GM18867 (cell line): Measurements from ENCODE around the gene USP44.
A peak's percentile ranks its signal among the peaks of the same experiment; 100 is the strongest.
"Not testable (repeated sequence)": the region's sequence is repeated elsewhere in the genome, so short reads cannot be mapped to it uniquely, and the experiment has no call there.

Source experiments
- ATAC-seq: cut with Tn5 transposase; IDR thresholded peaks from one replicate; pipeline ENCODE4 v1.9.1; 2021; ENCODE audit warnings: mild to moderate bottlenecking, moderate library complexity; ENCODE audit not compliant: unreplicated experiment

Gene USP44

DNA sequence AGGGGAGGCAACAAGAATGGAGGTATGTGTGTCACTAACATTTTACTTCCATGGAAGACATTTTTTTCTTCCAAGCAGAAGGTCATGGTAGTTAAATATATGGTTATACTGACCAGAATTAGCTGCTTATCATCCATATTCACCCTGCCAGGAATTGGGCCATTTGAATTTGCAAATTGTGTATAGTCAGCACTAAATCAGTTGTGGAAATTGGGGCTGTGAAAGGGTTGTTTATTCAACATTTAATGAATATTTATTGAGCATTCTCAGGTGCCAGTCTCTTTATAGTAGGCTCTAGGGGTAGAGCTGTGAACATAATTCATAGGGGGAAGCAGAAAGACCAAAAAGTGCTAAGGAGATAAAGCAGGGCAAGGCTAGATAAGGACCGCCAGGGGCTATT, 39.3 kb downstream of the USP44 start:
- no peak for ATAC-seq

DNA sequence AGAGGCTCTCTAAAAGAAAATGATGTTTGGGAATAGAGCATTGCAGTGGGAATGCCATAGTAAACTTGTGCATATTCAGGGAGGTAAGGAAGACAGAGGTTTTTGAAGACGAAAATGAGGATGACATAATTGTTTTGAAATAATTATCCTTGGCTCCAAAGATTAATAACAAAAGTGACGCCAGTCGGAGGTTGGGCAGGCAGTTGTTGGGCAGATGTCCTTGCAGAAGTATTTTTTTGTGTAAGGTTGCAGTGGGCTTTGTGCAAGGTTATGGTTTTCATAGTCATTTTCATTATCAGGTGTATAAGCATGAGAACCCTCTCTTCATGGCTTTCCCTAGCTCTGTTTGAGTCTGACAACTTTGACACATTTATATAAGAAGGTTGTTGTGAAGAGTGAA, 42.0 kb downstream of the USP44 start:
- no peak for ATAC-seq

DNA sequence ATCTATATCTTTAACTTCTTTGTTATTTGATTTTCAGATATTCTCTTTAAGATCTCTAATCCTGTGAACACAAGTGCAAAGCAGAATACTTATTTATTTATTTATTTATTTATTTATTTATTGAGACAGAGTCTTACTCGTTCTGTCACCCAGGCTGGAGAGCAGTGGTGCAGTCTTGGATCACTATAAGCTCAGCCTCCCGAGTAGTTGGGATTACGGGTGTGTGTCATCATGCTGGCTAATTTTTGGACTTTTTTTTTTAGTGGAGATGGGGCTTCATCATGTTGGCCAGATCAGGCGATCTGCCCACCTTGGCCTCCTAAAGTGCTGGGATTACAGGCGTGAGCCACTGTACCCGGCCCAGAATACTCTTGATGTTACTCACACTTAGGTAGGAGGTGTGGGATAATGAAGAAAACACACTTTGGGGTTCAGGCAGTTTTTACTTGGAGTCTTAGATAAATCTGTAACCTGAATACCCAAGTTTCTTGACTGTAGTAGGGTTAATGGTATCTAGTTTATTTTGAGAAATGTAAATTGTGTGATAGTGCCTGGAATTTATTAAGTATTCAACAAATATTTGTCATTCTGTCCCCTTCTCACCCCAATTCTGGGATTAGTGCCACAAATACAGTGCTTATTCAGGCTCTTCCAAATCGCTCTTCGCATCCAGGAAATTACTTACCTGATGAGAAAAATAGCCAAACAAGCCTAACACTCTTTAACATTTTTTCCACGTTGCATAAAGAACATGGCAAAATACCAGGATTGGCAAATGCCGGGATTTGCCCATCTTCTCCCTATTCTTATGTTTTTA, 44.4 kb downstream of the USP44 start:
- no peak for ATAC-seq

DNA sequence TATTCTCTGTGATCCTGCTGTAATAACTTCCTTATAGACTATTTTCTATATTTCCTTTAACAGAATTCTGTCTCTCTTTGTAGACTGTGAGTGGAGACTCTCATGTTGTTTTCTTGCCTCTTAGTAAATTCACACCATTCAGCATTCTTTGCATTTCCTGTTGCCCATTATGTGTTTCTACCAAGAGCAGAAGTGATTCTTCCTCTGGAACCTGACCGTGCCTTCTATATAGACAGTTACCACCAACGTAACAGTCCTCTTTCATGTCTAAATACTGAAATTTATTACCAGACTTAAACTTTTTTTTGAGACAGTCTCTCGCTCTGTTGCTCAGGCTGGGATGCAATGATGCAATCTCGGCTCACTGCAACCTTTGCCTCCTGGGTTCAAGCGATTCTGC, 46.2 kb downstream of the USP44 start:
- ATAC-seq: no peak

DNA sequence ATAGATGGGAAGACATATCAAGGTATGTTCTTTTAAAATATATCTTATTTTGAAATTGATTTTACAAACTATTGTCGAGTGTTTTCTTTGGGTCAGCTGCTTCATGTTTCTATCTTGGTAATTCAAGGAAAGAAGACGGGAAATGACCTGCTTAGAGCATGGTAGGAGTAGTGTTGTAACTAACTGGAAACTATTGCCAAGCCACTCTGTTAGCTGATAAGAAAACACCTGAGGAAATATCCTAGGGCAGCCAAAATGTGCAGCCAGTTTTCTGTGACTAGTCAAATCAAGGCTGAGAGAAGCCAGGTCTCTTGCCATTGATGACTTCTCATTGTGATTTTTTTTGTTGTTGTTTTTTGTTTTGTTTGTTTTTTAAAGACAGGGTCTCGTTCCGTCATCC, 47.1 kb downstream of the USP44 start:
- no peak for ATAC-seq

DNA sequence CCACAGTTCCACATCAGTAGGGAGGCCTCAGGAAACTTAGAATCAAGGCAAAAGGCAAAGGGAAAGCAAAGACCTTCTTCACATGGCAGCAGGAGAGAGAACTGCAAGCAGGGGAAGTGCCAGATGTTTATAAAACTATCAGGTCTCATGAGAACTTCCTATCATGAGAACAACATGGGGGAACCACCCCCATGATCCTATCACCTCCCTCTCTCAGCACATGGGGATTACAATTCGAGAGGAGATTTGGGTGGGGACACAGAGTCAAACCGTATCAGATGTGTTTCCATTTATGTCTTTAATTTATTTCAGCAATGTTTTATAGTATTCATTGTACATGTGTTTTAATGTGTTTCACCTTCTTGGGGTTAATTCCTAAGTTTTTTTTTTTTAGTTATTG, 51.5 kb downstream of the USP44 start:
- no peak for ATAC-seq

DNA sequence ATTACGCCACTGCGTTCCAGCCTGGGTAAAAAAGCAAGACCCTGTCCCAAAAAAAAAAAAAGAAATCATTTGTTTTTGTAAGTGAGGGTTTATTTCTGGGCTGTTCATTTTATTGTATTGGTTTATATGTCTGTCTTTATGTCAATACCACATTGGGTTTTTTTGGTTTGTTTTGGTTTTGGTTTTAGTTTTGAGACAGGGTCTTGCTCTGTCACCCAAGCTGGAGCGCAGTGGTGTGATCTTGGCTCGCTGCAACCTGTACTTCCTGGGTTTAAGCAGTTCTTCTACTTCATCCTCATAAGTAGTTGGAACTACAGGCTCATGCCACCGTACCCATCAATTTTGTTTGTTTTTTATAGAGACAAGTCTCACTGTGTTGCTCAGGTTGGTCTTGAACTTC, 52.3 kb downstream of the USP44 start:
- no peak for ATAC-seq

DNA sequence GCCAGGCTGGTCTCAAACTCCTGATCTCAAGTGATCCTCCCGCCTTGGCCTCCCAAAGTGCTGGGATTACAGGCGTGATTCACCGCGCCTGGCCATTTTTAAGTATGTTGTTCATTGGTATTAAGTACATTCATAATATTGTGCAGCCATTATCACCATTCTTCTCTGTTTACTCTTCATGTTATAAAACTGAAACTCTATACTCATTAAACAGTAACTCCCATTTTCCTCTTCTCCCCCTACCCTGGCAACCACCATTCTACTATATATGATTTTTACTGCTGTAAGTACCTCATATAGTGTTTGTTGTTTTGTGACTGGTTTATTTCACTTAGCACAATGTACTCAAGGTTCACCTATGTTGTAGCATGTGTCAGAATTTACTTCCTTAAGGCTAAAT, 54.2 kb downstream of the USP44 start:
- ATAC-seq: no peak

DNA sequence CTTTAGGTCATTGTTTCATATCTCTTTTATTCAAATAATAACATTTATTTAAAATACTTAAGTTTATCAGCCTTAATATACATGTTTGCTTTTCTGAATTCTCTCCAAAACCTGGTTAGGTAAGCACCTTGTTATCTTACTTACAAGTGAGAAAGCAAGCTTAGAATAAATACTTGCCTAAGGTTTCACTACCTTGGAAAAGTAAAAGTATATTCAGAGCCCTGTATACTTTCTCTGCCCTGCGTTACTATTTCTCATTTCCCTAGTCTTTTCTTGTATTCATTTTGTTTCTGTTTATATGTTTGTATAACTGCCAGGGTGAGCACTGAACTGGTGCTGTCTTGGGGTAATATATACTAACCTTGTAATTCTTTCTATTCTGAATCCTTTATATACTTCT, 55.8 kb downstream of the USP44 start:
- no peak for ATAC-seq

DNA sequence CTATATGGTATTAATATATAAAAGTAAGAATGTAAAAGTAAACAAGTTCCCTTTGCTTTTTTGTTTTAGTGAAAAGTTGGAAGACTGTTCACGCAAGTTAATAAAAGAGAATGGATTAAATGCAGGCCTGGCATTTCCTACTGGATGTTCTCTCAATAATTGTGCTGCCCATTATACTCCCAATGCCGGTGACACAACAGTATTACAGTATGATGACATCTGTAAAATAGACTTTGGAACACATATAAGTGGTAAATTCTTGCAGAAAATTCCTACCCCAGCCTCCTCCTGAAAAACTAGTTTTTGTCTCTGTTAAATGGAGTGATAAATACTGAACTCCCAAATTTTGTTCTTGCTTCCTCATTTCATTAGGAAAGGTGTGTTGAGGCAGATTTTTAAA, 56.4 kb downstream of the USP44 start:
- ATAC-seq: no peak

DNA sequence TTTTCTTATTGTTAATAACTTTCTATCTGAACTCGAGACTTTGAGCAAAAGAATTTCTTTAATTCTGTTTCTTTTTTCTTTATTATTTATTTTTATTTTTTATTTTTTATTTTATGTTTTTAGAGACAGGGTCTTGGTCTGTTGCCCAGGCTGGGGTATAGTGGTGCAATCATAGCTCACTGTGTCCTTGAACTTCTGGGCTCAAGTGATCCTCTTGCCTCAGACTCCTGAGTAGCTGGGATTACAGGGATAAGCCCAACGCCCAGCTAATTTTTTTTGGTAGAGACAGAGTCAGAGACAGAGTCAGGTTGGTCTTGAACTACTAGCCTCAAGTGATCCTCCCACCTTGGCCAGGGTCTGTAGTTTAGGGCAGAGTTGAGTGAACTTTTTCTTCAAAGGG, 58.8 kb downstream of the USP44 start:
- ATAC-seq: no peak

DNA sequence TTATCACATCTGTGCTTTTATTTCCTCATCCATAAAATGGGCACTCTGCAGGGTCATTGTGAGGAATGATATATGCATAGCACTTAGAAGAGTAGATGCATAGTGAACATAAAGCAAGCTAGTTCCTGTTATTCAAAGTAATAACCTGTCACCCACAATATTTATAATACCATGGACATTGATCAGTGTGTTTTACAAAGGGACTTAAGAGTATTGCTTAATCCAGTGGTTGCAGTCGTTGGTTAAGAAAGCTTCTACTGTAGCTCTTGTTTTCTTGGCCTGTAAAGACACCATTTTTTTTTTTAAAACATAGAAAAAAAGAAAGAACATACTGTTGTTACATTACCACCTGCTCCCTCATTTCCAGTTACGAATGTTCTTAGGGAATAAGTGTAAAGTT, 64.3 kb downstream of the USP44 start:
- ATAC-seq: no peak

DNA sequence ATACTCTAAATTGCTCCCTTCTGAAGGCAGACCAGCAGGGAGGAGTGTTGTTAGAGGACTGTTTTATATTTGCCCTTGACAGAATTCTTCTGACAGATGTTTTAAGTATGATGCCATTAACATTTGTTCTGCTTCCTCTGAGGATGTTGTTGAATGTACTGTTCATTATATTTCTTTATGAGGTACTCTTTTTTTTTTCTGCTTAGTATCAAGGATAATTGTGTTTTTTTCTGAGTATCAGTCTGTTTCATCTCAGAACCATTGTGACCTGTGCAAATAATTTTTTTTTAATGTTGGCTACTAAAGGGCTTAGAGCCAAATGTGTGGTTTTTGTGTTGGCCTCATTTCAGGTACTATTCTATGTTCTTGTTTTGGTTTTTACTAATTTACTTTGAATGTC, 66.8 kb downstream of the USP44 start:
- no peak for ATAC-seq

DNA sequence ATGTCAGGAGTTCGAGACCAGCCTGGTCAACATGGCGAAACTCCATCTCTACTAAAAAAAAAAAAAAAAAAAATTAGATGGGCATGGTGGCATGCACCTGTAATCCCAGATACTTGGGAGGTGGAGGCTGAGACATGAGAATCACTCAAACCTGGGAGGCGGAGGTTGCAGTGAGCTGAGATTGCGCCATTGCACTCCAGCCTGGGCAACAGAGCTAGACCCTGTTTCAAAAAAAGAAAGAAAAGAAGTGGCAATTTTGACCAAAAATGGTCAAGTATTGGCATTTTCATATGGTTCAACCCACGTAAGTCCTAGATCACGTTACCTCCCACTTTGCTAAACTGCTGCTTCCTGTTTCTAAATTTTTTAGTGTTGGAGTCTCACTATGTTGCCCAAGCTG, 68.7 kb downstream of the USP44 start:
- ATAC-seq: not testable (repeated sequence)

DNA sequence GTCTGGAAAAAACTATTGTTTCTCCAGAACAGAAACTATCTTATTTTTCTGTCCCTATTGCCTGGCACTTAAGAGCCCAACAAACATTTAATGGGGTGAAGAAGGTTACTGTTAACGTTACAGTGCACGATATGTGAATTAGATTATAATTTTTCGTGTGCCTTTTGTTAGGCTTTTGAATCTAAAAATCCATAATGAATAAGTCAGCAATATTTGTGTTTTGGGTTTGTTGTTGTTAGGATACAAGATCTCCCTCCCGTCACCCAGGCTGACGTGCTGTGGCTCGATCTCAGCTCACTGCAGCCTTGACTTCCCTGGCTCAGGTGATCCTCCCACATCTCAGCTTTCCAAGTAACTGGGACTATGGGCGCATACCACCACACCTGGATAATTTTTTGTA, 69.4 kb downstream of the USP44 start:
- no peak for ATAC-seq

DNA sequence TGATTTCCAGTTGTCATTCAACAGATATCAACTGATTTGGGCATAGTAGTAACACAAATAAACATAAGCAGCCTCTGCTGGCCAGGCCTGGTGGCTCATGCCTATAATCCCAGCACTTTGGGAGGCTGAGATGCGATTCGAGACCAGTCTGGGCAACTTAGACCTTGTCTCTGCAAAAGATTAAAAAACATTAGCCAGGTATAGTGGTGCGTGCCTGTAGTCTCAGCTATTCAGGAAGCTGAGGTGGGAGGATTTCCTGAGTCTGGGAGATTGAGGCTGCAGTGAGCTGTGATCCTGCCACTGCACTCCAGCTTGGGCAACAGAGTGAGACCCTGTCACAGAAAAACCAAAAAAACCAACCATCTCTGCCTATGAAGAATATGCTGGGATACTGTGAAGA, 70.2 kb downstream of the USP44 start:
- ATAC-seq: no peak

DNA sequence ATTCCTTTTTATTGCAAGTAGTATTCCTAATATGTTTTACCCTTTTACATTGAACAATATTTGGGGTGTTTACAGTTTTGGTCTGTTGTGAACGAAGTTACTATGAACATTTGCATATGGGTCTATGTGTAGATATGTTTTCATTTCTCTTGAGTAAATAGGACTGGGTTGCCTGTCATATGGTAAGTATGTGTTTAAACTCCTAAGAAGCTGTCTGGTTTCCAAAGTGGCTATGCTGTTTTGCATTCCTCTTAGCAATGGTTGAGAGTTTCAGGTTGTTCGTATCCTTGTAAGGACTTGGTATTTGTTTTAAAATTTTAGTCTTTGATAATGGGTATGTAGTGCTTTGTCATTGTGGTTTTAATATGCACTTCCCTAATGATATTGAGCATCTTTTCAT, 71.0 kb downstream of the USP44 start:
- peak; percentile 67 for ATAC-seq

DNA sequence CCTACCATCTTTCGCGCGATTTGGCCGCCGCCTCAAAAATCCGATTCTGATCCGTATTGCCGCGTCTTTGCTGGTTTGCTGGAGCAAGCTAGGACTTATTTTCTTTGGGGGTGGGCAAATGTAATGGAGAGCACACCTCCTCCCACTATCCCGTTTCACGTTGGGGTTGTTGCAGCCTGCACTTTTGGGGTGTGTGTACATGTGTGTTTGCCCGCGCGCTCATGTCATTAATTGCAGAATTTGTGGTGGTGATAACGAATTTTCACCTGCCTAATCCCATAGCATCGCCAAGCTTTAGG, 76.7 kb downstream of the USP44 start:
- ATAC-seq: no peak

DNA sequence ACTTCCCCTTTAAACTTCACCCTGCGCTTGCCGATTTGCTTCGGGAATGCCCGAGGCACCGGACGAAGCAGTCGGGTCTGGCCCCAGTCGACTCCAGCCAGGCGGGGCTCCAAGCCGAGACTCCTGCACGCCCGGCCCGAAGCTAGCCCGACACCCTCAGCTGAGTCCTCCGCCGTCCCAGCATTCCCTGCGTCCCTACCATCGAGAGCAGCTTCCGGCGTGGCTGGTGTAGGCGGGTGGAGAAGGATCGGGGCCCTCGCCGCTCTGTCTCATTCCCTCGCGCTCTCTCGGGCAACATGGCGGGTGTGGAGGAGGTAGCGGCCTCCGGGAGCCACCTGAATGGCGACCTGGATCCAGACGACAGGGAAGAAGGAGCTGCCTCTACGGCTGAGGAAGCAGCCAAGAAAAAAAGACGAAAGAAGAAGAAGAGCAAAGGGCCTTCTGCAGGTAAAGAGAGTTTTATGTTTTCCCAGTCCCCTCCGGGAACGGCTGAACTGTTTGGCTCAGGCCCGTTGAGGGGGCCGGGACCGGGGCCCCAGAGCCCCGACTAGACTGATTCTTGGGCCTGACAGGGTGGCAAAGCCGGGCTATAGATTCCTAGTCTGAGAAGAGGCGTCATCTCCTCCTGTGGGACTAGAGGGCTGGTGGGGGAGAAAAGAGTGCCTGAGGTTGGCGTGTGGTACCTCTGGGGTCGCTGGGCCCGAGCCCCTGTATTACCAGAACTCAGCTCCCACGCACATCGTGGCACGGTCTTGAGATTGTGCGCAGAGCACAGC, 77.2 kb downstream of the USP44 start, which contains the start of gene METAP2:
Gene METAP2, plus strand, starts transcription at position 269 of the 776 bp plus-strand sequence. Its CDS starts 28 bp downstream, at position 297.
- peak; percentile 97 for ATAC-seq

DNA sequence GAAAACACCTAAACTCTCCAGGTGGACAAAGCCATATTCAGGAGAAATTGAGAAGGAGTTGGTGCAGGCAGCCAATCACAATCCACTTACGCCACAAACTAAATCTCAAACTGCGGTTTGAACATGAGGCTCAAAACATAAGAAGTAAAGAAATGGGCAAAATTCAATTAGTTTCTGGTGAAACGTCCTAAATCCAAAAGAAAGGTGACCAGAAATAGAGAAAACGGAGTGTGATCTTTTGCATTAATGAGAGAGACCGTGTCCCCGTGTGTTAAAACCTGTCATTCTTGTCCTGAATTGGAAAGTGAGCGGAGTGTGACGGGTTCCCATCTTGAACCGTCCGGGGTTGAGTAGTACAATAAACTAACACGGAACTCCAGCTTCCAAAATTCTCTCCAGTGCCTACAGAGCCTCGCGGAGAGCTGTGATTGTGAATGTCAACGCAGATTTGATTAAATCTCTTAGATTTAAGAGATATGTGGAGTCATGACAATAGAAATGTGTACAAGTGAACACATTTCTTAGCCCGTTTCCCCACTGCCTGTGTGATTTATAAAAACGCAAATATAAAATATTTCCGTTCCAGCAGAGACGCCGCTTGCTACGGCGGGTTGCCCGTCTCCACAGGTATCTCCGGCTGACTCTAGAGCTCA, 77.9 kb downstream of the USP44 start:
- peak; percentile 33 for ATAC-seq

DNA sequence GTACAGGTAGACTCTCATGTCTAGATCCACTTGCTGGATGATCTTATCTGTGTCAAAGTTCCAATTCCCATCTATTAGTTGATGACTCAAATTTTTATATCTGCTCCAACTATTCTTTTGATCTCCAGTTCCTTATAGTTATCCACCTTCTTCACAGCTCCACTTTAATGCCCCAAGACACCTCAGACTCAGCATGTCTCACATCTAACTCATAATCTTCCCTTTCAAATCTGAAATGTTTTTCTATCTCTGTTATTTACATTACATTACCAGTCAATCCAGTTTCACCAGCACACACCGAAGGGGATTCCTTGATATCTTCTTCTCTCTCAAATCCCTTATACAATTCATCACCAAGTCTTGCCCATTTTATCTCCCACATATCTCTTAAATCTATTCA, 81.0 kb downstream of the USP44 start:
- ATAC-seq: no peak
